G401 (cell line): Measurements from ENCODE around the gene ROBO1. TPM values are rescaled to one million over a fixed set of nuclear protein-coding genes. Genes with fewer than 3 reads are reported as not detected.
"Not testable (repeated sequence)": the region's sequence is repeated elsewhere in the genome, so short reads cannot be mapped to it uniquely, and the experiment has no call there.

Experiments
- DNase-seq: peaks from one replicate; pipeline ENCODE4 v3.0.0-alpha.2; 2015; ENCODE audit warnings: low spot score
- in situ Hi-C: cut with HindIII; loops from 2 replicates; pipeline ENCODE4 v1.10.0; 2016; ENCODE audit warnings: low sequenced_read_pairs, mixed read lengths
- total RNA-seq: library from RNA; depleted of rRNA; stranded (reverse); fragments of >200 nt; shearing (Covaris generic); gene quantifications from 2 replicates; pipeline ENCODE4 v1.2.3, GENCODE V29; 2014

The ROBO1 gene
- total RNA-seq, 1 experiment from 2014 or later: 1.4 TPM

- in situ Hi-C loops: no loop called here
- DNase-seq: no peak
Observed at GRCh38 chr3:79572930-79573329, 194.9 kb downstream of the ROBO1 start.

- no peak for DNase-seq
- in situ Hi-C loops: no loop called here
Observed at GRCh38 chr3:79568938-79569337, 198.9 kb downstream of the ROBO1 start.

GRCh38 chr3:79564192-79564591, 203.6 kb downstream of the ROBO1 start:
- no peak for DNase-seq
- in situ Hi-C loops: no loop called here

- no peak for DNase-seq
- in situ Hi-C loops: no loop called here
Observed at GRCh38 chr3:79560698-79561097, 207.1 kb downstream of the ROBO1 start.

- in situ Hi-C loops: no loop called here
- no peak for DNase-seq
Observed at GRCh38 chr3:79558943-79559342, 208.9 kb downstream of the ROBO1 start.

GRCh38 chr3:79555655-79556054, 212.1 kb downstream of the ROBO1 start:
- in situ Hi-C loops: no loop called here
- DNase-seq: no peak

GRCh38 chr3:79551997-79552396, 215.8 kb downstream of the ROBO1 start:
- no peak for DNase-seq
- in situ Hi-C loops: no loop called here

- in situ Hi-C loops: no loop called here
Observed at GRCh38 chr3:79551321-79551892, 216.4 kb downstream of the ROBO1 start.

GRCh38 chr3:79543218-79543982, 224.4 kb downstream of the ROBO1 start:
- in situ Hi-C loops: no loop called here
- DNase-seq: no peak

More at GRCh38 chr3:79551321-79551892, 216.4 kb downstream of the ROBO1 start:
- no peak for DNase-seq

- in situ Hi-C loops: no loop called here
Observed at GRCh38 chr3:79534727-79535126, 233.1 kb downstream of the ROBO1 start.

GRCh38 chr3:79531566-79532295, 236.1 kb downstream of the ROBO1 start:
- in situ Hi-C loops: no loop called here
- no peak for DNase-seq

More at GRCh38 chr3:79534727-79535126, 233.1 kb downstream of the ROBO1 start:
- no peak for DNase-seq

- peak; percentile 28 for DNase-seq
- in situ Hi-C loops: no loop called here
Observed at GRCh38 chr3:79521221-79521848, 246.5 kb downstream of the ROBO1 start.

- DNase-seq: peak; percentile 5
- in situ Hi-C loops: no loop called here
Observed at GRCh38 chr3:79517766-79518413, 249.9 kb downstream of the ROBO1 start.

GRCh38 chr3:79516795-79517194, 251.0 kb downstream of the ROBO1 start:
- in situ Hi-C loops: no loop called here
- no peak for DNase-seq

- DNase-seq: no peak
- in situ Hi-C loops: no loop called here
Observed at GRCh38 chr3:79515072-79515471, 252.7 kb downstream of the ROBO1 start.

- in situ Hi-C loops: no loop called here
- no peak for DNase-seq
Observed at GRCh38 chr3:79514069-79514468, 253.7 kb downstream of the ROBO1 start.

- in situ Hi-C loops: no loop called here
- DNase-seq: no peak
Observed at GRCh38 chr3:79506751-79507150, 261.0 kb downstream of the ROBO1 start.

GRCh38 chr3:79502216-79502681, 265.5 kb downstream of the ROBO1 start:
- DNase-seq, in situ Hi-C loops: not testable (repeated sequence)

- in situ Hi-C loops: no loop called here
- DNase-seq: no peak
Observed at GRCh38 chr3:79497447-79498111, 270.2 kb downstream of the ROBO1 start.
